PFSK-1 (cell line): ENCODE data around the gene GFOD1.

Experiments
- FOXP2 ChIP-seq: optimal IDR thresholded peaks from 2 replicates; pipeline ENCODE3; 2011; ENCODE audit warnings: borderline replicate concordance, control low read depth, inconsistent platforms; ENCODE audit not compliant: insufficient read depth; ENCODE audit errors: extremely low read length, extremely low read depth
- POLR2AphosphoS5 ChIP-seq: IDR thresholded peaks from 2 replicates; pipeline ENCODE4 v1.6.1; 2012; ENCODE audit warnings: low read depth, mild to moderate bottlenecking, control low read depth, low read length, moderate library complexity
- SIN3A ChIP-seq: IDR thresholded peaks from 2 replicates; pipeline ENCODE4 v1.6.1; 2012; ENCODE audit warnings: mild to moderate bottlenecking, low read length, moderate library complexity, borderline replicate concordance; ENCODE audit not compliant: insufficient read depth
- TAF1 ChIP-seq: IDR thresholded peaks from 2 replicates; pipeline ENCODE4 v1.6.1; 2012; ENCODE audit warnings: low read length, control low read depth, borderline replicate concordance; ENCODE audit not compliant: insufficient read depth
- TF ChIP-seq, protein P1 (sequence below), 2 experiments: IDR thresholded peaks; 2 replicates each; pipeline versions ENCODE4 v1.6.1 to v1.8.0; 2011 to 2012; ENCODE audit warnings: low read depth in 2 of 2, low read length in 2 of 2, control low read depth in 1 of 2, inconsistent platforms in 1 of 2, mild to moderate bottlenecking in 1 of 2, moderate library complexity in 1 of 2; ENCODE audit not compliant: insufficient read depth in 1 of 2

The GFOD1 gene

DNA sequence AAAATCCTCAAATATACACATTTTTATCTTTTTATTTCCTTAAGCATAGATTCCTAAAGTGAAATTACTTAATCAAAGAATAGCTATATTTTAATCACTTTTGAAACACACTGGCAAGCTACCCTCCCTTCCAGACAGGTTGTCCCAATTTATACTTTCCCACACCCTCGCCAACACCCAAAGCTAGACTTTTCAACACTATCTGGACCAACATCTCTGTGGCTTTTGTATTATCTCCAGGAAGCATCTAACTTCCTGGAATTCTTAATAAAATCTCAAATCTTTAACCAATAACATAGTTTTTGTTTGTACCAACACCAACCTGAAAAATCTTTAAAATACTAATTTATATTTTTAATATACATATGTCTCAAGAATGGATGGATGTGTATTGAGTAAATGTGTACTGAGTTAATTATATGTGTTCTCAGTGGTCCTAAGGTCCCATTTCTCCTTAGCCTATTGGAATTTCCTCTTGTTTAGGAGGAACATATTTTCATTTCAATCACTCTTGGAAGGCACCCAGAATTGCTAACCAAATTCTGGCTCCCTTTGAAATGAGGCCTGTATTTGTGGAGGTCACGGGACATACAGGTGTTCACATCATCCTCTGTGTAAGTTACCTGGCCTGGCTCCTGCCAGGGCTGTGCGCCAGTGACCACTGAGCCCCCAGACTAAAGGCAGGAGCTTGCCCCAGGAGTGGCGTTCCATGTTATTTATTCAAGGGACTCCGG, 17.4 kb upstream of the GFOD1 start:
- TF ChIP-seq SIN3A (no peak), FOXP2 (no peak)

DNA sequence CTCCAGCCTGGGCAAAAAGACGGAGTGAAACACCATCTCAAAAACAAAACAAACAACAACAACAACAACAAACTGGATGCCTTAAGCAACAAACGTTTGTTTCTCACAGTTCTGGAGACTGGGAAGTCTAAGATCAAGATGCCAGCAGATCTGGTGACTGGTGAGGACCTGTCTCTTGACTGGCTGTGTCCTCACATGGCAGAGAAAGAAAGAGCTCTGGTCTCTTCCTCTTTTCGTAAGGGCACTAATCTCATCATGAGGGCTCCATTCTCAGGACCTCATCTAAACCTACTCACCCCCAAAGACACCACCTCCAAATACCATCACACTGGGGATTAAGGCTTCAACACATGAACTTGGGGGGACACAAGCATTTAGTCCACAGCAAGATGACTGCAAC, 13.5 kb upstream of the GFOD1 start:
- TF ChIP-seq, protein P1, sequence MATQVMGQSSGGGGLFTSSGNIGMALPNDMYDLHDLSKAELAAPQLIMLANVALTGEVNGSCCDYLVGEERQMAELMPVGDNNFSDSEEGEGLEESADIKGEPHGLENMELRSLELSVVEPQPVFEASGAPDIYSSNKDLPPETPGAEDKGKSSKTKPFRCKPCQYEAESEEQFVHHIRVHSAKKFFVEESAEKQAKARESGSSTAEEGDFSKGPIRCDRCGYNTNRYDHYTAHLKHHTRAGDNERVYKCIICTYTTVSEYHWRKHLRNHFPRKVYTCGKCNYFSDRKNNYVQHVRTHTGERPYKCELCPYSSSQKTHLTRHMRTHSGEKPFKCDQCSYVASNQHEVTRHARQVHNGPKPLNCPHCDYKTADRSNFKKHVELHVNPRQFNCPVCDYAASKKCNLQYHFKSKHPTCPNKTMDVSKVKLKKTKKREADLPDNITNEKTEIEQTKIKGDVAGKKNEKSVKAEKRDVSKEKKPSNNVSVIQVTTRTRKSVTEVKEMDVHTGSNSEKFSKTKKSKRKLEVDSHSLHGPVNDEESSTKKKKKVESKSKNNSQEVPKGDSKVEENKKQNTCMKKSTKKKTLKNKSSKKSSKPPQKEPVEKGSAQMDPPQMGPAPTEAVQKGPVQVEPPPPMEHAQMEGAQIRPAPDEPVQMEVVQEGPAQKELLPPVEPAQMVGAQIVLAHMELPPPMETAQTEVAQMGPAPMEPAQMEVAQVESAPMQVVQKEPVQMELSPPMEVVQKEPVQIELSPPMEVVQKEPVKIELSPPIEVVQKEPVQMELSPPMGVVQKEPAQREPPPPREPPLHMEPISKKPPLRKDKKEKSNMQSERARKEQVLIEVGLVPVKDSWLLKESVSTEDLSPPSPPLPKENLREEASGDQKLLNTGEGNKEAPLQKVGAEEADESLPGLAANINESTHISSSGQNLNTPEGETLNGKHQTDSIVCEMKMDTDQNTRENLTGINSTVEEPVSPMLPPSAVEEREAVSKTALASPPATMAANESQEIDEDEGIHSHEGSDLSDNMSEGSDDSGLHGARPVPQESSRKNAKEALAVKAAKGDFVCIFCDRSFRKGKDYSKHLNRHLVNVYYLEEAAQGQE (IDR thresholded peaks at IDR 0.05; ENCODE audit: insufficient read depth in 1 of 2, low read depth in 2 of 2, low read length in 2 of 2) = no peak
- TF ChIP-seq SIN3A (no peak), FOXP2 (no peak)

DNA sequence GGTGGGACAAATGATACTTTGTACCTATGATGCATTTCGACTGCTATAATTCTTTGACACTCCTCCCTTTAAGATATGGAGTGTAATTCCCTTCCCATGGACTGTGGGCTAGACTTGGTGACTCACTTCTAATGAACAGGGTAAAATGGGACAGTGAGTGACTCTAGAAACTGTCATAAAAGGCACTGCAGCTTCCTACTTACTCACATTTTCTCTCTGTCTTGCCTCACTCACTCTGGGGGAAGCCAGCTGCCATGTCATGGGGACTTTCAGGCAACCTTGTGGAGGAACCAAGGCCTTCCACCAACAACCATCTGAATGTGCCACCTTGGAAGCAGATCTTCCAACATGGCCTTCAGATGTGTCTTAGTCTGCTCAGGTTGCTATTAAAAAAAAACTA, 12.9 kb upstream of the GFOD1 start:
- no peak for TF ChIP-seq FOXP2
- TF ChIP-seq POLR2AphosphoS5 = no peak
- TF ChIP-seq, protein P1 (IDR thresholded peaks at IDR 0.05; ENCODE audit: insufficient read depth in 1 of 2, low read depth in 2 of 2, low read length in 2 of 2) = no peak
- no peak for TF ChIP-seq TAF1
- no peak for TF ChIP-seq SIN3A

DNA sequence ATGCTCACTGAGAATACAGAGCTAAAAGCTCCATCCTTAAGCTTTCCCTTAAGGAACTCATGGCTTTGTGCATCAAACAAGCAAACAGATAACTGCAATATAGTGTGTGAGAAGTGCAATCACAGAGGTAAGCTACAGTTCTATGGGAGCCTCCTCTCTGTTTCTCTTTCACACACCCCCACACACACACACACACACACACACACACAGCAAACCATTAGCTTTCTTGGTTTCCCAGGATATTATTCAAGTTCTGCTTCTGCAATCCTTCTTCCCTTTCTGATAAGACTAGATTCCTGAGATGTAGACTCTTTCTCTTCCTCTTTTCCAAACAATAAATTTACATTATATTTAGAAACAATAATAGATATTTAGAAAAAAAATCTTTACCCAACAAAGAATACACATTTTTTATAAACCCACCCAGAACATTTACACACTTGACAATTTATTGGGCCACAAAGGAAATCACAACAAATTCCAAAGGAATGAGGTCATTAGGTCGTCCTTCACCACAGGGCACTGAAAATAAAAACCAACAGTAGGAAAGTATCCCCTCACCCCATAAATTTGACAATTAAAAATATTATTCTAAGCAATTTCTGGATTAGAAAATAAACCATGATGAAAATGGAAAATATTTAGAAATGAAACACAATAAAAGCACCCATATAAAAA, 9.3 kb upstream of the GFOD1 start:
- no peak for TF ChIP-seq POLR2AphosphoS5
- TF ChIP-seq TAF1 = no peak
- TF ChIP-seq, protein P1 (IDR thresholded peaks at IDR 0.05; ENCODE audit: insufficient read depth in 1 of 2, low read depth in 2 of 2, low read length in 2 of 2) = no peak
- TF ChIP-seq FOXP2 = no peak
- no peak for TF ChIP-seq SIN3A

DNA sequence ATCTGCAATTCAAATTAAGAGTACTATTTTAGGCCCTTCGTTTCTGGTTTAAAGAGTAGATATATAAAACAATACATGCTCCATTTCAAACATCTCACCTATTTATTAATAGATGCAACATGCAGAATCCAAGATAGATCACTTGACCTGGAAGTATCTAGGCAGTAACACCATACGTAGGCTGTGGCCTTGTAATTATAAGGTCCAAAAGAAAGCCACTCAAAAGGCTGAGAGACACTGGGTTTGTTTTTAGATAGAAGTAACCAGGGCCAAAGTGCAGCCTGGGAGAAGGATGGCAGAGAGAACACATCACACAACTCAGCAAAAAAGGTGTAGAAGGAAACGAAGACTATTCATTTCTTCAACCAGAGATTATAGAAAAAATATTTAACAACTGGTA, 8.4 kb upstream of the GFOD1 start:
- no peak for TF ChIP-seq TAF1
- TF ChIP-seq SIN3A = no peak
- TF ChIP-seq, protein P1 (IDR thresholded peaks at IDR 0.05; ENCODE audit: insufficient read depth in 1 of 2, low read depth in 2 of 2, low read length in 2 of 2) = no peak
- TF ChIP-seq FOXP2 = no peak
- TF ChIP-seq POLR2AphosphoS5 = no peak
